Mesothelial cell of epicardium (in vitro differentiated cells): ENCODE results near the gene UCKL1. TPM values are rescaled to one million over a fixed set of nuclear protein-coding genes. Genes with fewer than 3 reads are reported as not detected.
"Not testable (repeated sequence)": the region's sequence is repeated elsewhere in the genome, so short reads cannot be mapped to it uniquely, and the experiment has no call there.

Source experiments
- DNase-seq, 2 experiments: peaks; one replicate each; pipeline ENCODE4 v3.0.0; 2021; ENCODE audit warnings: low spot score in 2 of 2; ENCODE audit not compliant: unreplicated experiment in 2 of 2
- H3K27ac Mint-ChIP-seq: 2 replicates; pipeline ENCODE4 v1.8.0; 2021; ENCODE audit warnings: mixed read lengths
- H3K27me3 Mint-ChIP-seq: 2 replicates; pipeline ENCODE4 v1.8.0; 2021; ENCODE audit warnings: low read depth, mixed read lengths
- H3K36me3 Mint-ChIP-seq: 2 replicates; pipeline ENCODE4 v1.8.0; 2021; ENCODE audit warnings: mixed read lengths
- H3K4me1 Mint-ChIP-seq: 2 replicates; pipeline ENCODE4 v1.8.0; 2021; ENCODE audit warnings: mixed read lengths
- H3K4me3 Mint-ChIP-seq: 2 replicates; pipeline ENCODE4 v1.8.0; 2021; ENCODE audit warnings: mild to moderate bottlenecking, moderate library complexity, mixed read lengths
- H3K9me3 Mint-ChIP-seq: 2 replicates; pipeline ENCODE4 v1.8.0; 2021; ENCODE audit warnings: mixed read lengths
- total RNA-seq: library from RNA; stranded (reverse); gene quantifications from 3 replicates; pipeline ENCODE4 v1.2.1, GENCODE V29; 2021
- TF ChIP-seq, protein P1 (sequence below): fragments of 200-600 bp; sonication (generic); IDR thresholded peaks from one replicate; pipeline ENCODE4 v1.5.0; 2021; ENCODE audit warnings: antibody characterized with exemption; ENCODE audit not compliant: unreplicated experiment

UCKL1 gene
- total RNA-seq, 1 donor from 2014 or later = 60.0 TPM

DNA sequence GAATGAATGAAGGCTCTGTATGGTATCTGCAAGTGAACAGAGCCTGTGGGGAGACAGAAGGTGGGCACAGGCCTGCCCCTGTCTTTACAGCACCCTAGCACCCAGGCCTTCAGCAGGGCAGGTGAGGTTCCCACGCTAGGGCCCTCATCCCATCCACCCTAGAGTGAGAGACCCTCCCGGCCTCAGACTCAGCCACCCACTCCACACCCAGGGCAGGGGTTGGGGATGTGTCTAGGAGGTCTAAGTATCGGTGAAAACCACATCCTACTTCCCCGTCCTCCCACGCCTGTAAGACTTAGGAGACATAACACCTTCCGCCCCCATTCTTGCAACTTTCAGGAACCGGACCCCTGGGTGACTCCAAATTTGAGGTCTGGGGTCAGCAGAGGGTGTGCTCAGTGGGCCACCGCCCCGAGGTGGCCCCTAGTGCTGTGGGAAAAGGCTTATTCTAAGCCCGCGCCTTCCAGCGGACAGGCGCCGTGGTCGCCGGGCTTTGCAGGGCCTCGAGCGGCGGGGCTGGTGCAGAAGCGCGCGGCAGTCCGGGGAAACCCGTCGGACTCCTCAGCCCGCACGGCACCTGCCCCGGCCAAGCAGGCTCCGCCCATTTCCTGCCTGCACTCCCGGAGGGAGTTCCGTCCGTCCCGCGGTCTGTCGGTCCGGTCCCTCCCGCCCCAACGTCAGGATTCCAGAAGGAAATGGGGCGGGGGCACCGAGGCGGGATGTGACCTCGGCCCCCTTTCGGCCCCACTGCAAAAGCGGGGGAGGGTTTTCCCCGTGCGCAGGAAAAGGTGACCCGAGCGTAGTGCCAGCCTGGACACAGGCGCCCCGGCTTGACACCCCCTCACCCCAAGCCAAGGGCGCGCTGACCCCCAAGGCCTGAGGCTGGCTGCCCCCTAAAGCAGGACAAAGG lies 22.4 kb upstream of the UCKL1 start:
- Mint-ChIP-seq H3K27me3 (peaks cover 19% of the 10 kb centered on the region), H3K4me3 (peak overlapping the region; percentile 75), H3K9me3 (no peaks in the 10 kb centered on the region), H3K27ac (peak overlapping the region; percentile 61), H3K4me1 (peaks cover 39% of the 10 kb centered on the region), H3K36me3 (peaks cover 9% of the 10 kb centered on the region)
- TF ChIP-seq, protein P1, sequence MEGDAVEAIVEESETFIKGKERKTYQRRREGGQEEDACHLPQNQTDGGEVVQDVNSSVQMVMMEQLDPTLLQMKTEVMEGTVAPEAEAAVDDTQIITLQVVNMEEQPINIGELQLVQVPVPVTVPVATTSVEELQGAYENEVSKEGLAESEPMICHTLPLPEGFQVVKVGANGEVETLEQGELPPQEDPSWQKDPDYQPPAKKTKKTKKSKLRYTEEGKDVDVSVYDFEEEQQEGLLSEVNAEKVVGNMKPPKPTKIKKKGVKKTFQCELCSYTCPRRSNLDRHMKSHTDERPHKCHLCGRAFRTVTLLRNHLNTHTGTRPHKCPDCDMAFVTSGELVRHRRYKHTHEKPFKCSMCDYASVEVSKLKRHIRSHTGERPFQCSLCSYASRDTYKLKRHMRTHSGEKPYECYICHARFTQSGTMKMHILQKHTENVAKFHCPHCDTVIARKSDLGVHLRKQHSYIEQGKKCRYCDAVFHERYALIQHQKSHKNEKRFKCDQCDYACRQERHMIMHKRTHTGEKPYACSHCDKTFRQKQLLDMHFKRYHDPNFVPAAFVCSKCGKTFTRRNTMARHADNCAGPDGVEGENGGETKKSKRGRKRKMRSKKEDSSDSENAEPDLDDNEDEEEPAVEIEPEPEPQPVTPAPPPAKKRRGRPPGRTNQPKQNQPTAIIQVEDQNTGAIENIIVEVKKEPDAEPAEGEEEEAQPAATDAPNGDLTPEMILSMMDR = no peak
- DNase-seq = peak in 1 of 2 experiments; percentile 79

DNA sequence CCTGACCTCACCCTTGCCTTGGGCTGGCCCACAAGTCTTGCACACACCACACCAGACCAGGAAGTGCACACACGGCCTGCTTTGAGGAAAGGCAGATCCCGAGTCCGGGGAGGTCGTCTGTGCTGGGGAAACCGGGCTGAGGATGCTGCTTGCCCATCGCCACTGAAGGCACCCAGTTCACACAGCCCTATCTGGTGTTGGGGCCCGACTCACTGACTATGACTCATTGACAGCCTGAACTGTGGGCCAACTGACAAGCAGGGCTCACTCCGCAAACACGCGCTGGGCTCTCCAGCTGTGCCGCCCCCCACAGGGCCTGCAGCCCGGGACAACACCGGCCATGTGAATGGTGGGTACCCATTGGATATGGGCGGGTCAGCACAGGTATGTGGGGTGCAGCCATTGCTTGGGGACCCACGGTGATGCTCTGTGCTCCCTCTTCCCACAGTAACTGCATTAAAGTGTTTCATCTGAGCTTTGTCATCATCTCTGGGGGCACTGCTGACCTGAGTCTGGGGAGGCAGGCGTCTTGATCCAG lies 21.6 kb upstream of the UCKL1 start:
- DNase-seq = no peak
- peaks cover 5% of the 10 kb centered on the region for H3K36me3 Mint-ChIP-seq
- peak overlapping the region; percentile 75 for H3K4me3 Mint-ChIP-seq
- TF ChIP-seq, protein P1 = no peak
- H3K4me1 Mint-ChIP-seq = peaks cover 37% of the 10 kb centered on the region
- H3K27me3 Mint-ChIP-seq = peaks cover 19% of the 10 kb centered on the region
- H3K27ac Mint-ChIP-seq = no peak overlapping the region
- H3K9me3 Mint-ChIP-seq = no peaks in the 10 kb centered on the region

DNA sequence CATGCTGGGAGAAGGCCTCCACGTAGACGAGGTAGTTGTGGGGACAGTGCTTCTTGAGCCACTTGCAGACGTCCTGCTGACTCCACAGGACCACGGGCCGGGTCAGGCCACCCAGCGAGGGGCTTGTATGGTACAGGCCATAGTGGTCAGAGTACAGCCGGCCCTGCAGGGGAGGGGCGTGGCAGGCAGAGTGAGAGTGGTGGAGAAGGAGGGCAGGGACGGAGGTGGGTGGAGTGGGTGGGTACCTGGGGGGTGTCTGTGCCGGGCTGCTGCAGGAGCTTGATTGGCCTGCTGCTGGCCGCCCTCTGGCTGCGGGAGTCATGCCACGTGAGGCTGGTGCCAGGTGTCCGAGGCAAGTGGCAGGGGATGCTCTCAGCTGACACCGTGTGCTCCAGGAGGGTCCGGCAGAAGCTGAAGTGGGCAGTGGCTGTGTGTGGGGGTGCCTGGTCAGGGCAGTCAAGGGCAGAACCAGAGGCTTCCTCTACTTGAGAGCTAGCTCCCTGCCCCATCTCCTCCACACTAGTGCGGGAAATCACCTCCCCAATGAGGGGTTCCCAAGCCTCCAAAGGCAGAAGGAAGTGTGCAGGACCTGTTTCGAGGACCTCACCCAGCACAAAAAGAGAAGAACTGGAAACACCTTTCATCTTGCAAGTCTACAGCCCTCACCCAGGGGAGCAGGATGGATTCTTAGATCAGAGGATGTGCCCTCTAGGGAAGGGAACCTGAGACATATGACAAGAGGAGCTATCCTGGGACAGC lies 20.9 kb upstream of the UCKL1 start:
- H3K4me1 Mint-ChIP-seq = peaks cover 32% of the 10 kb centered on the region
- H3K27me3 Mint-ChIP-seq = peaks cover 19% of the 10 kb centered on the region
- no peaks in the 10 kb centered on the region for H3K9me3 Mint-ChIP-seq
- peaks cover 5% of the 10 kb centered on the region for H3K36me3 Mint-ChIP-seq
- H3K27ac Mint-ChIP-seq = no peak overlapping the region
- no peak for DNase-seq
- peak overlapping the region; percentile 44 for H3K4me3 Mint-ChIP-seq
- TF ChIP-seq, protein P1 = no peak

DNA sequence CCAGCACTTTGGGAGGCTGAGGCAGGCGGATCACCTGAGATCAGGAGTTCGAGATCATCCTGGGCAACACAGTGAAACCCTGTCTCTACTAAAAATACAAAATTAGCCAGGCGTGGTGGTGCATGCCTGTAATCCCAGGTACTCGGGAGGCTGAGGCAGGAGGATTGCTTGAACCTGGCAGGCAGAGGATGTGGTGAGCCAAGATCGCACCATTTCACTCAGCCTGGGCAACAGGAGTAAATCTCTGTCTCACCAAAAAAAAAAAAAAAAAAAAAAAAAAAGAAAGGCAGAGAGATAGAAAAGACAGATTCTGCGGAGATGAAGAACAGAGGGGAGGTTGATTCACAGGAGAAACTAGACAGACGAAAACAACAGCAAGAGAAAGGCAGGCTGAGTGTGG lies 20.3 kb upstream of the UCKL1 start:
- Mint-ChIP-seq H3K4me1 (peaks cover 27% of the 10 kb centered on the region), H3K27me3 (peaks cover 19% of the 10 kb centered on the region), H3K4me3 (peak overlapping the region; percentile 44)
- not testable (repeated sequence) for H3K9me3 Mint-ChIP-seq, H3K36me3 Mint-ChIP-seq, H3K27ac Mint-ChIP-seq, DNase-seq

- no peak overlapping the region for H3K4me3 Mint-ChIP-seq
Observed at GRCh38 chr20:63974402-63975200, 18.4 kb upstream of the UCKL1 start.

More at GRCh38 chr20:63974402-63975200, 18.4 kb upstream of the UCKL1 start:
- Mint-ChIP-seq H3K27me3 (peaks cover 17% of the 10 kb centered on the region), H3K27ac (no peak overlapping the region), H3K4me1 (peaks cover 13% of the 10 kb centered on the region), H3K9me3 (no peaks in the 10 kb centered on the region), H3K36me3 (peaks cover 5% of the 10 kb centered on the region)
- TF ChIP-seq, protein P1 = no peak
- no peak for DNase-seq
